SH-SY5Y (cell line): Measurements from ENCODE around the gene ADARB2.

Experiments used
- GATA2 ChIP-seq: IDR thresholded peaks from 2 replicates; pipeline ENCODE4 v1.6.1; 2011; ENCODE audit warnings: mild to moderate bottlenecking, low read depth, low read length
- GATA3 ChIP-seq: IDR thresholded peaks from 2 replicates; pipeline ENCODE4 v1.6.1; 2011; ENCODE audit warnings: low read depth, mild to moderate bottlenecking, low read length, moderate library complexity

DNA sequence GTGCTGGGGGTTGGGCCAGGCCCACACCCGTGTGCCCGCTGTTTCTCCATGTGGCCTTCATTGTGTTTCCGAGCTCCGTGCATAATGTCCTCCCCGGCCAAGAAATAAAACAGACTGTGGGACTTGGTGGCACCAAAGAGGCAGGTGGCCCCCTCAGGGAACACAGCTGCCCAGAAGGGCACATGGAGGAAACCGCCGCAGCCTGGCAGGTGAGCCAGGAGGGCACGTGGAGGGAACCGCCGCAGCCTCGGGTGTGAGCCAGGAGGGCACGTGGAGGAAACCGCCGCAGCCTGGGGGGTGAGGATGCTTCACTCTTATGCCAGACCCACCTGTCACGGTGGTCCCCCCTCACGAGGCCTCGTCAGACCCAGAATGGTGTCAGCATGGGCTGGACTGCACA, 392.5 kb downstream of the ADARB2 start:
- TF ChIP-seq GATA2 (no peak), GATA3 (no peak)
